NCI-H510A (cell line): ENCODE data around the gene RAVER1.
"Not testable (repeated sequence)": the region's sequence is repeated elsewhere in the genome, so short reads cannot be mapped to it uniquely, and the experiment has no call there.

ENCODE experiments used
- DNase-seq: peaks from one replicate; lab custom pipeline; 2025; lab: John Stamatoyannopoulos, UW

RAVER1 gene

DNA sequence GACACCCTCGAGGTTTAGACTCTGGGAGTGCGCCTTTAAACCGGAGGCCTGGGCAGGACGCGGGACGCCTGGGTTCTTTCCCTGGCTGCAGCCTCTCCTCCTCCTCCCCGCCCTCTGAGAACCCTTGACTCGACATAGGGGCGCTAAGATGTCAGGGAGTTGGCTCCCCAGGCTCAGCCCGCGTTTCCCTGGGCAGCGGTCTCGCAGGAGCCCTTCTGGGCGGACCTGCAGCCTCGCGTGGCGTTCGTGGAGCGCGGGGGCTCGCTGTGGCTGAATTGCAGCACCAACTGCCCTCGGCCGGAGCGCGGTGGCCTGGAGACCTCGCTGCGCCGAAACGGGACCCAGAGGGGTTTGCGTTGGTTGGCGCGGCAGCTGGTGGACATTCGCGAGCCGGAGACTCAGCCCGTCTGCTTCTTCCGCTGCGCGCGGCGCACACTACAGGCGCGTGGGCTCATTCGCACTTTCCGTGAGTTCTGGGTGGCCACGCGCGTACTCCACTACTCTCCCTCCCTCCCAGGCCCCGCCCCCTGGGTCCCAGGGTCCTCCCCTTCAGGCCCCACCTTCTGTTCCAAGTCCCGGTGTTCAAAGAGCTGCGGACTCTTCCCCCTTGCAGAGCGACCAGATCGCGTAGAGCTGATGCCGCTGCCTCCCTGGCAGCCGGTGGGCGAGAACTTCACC is 42.3 kb downstream of the RAVER1 start:
- no peak for DNase-seq

GRCh38 chr19:10290357-10290875 is 42.9 kb downstream of the RAVER1 start:
- no peak for DNase-seq

- no peak for DNase-seq
These were observed 43.4 kb downstream of the RAVER1 start, which contains the start of gene ICAM5 for GRCh38 chr19:10289836-10290356. ICAM5 (plus strand) TSS chr19:10289952; CDS start chr19:10290044, 92 bp downstream.

DNA sequence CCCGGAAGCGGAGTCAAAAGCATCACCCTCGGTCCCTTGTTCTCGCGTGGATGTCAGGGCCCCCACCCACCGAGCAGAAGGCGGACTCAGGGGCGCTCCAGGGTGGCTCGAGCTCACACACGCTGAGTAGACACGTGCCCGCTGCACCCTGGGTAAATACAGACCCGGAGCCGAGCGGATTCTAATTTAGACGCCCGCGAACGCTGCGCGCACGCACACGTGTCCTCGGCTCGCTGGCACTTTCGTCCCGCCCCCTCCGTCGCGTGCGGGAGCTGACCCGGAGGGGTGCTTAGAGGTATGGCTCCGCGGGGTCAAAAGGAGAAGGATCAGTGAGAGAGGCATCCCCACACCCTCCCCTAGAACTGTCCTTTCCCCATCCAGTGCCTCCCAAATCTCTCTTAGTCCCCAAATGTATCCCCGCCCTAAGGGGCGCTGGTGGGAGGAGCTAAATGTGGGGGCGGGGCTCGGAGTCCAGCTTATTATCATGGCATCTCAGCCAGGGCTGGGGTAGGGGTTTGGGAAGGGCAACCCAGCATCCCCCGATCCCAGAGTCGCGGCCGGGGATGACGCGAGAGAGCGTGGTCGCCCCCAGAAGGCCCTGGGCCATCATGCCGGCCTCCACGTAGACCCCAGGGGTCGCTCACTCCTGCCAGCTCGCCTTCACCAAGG is 44.0 kb downstream of the RAVER1 start:
- no peak for DNase-seq

- DNase-seq = no peak
These were observed 44.6 kb downstream of the RAVER1 start for GRCh38 chr19:10288662-10289166.

- no peak for DNase-seq
These were observed 46.3 kb downstream of the RAVER1 start, which contains the start of gene ICAM4 for GRCh38 chr19:10286803-10287737. ICAM4 (plus strand) TSS chr19:10286955; CDS start chr19:10287013, 58 bp downstream.

DNA sequence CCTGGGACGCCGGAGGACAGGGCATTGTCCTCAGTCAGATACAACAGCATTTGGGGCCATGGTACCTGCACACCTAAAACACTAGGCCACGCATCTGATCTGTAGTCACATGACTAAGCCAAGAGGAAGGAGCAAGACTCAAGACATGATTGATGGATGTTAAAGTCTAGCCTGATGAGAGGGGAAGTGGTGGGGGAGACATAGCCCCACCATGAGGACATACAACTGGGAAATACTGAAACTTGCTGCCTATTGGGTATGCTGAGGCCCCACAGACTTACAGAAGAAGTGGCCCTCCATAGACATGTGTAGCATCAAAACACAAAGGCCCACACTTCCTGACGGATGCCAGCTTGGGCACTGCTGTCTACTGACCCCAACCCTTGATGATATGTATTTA is 47.9 kb downstream of the RAVER1 start:
- no peak for DNase-seq

DNA sequence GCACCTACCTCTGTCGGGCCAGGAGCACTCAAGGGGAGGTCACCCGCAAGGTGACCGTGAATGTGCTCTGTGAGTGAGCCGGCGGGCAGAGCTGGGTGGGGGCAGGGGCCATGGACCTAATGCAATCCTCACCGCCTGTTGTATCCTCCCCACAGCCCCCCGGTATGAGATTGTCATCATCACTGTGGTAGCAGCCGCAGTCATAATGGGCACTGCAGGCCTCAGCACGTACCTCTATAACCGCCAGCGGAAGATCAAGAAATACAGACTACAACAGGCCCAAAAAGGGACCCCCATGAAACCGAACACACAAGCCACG is 48.4 kb downstream of the RAVER1 start:
- DNase-seq = no peak

DNA sequence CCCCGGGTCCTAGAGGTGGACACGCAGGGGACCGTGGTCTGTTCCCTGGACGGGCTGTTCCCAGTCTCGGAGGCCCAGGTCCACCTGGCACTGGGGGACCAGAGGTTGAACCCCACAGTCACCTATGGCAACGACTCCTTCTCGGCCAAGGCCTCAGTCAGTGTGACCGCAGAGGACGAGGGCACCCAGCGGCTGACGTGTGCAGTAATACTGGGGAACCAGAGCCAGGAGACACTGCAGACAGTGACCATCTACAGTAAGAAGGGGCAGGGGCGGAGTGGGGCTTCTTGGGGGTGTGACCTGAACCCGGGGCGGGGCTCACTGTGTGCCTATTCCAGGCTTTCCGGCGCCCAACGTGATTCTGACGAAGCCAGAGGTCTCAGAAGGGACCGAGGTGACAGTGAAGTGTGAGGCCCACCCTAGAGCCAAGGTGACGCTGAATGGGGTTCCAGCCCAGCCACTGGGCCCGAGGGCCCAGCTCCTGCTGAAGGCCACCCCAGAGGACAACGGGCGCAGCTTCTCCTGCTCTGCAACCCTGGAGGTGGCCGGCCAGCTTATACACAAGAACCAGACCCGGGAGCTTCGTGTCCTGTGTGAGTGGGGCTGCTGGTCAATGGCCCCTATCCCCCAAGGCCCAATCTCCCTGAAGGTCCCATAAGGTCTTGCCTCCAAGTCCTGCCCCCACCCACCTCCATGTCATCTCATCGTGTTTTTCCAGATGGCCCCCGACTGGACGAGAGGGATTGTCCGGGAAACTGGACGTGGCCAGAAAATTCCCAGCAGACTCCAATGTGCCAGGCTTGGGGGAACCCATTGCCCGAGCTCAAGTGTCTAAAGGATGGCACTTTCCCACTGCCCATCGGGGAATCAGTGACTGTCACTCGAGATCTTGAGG is 49.0 kb downstream of the RAVER1 start:
- DNase-seq = no peak

GRCh38 chr19:10283301-10284064 is 49.8 kb downstream of the RAVER1 start:
- no peak for DNase-seq

- not testable (repeated sequence) for DNase-seq
These were observed 51.3 kb downstream of the RAVER1 start for GRCh38 chr19:10282043-10282442.

DNA sequence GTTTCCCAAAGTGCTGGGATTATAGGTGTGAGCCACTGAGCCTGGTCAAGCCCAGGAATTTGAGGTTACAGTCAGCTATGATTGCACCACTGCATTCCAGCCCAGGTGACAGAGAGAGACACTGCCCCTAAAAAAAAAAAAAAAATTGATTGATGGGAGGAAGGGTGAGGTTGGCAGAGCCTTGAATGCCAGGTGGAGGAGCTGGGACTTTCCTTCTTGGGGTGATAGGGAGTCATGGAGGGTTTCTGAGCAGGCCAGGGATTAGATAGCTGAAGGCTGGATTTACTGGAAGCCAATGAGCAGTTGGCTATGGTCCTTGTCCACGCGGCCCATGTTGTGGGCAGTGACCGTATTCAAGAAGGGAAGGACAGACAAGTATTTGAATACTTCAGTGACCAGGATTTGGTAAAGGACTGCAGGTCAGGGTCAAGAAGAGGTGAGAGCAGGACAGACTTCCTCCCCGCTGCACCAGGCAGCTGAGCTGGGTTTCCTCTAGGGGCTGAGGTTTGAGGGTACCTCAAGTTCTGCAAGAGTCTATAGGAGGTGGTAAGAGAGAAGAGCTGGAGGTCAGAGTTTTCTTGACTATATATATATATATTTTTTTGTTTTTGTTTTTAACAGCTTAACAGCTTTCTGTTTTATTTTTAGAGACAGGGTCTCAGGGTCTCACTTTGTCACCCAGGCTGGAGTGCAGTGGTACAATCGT is 53.4 kb downstream of the RAVER1 start:
- no peak for DNase-seq

GRCh38 chr19:10278935-10279334 is 54.4 kb downstream of the RAVER1 start:
- DNase-seq = no peak

DNA sequence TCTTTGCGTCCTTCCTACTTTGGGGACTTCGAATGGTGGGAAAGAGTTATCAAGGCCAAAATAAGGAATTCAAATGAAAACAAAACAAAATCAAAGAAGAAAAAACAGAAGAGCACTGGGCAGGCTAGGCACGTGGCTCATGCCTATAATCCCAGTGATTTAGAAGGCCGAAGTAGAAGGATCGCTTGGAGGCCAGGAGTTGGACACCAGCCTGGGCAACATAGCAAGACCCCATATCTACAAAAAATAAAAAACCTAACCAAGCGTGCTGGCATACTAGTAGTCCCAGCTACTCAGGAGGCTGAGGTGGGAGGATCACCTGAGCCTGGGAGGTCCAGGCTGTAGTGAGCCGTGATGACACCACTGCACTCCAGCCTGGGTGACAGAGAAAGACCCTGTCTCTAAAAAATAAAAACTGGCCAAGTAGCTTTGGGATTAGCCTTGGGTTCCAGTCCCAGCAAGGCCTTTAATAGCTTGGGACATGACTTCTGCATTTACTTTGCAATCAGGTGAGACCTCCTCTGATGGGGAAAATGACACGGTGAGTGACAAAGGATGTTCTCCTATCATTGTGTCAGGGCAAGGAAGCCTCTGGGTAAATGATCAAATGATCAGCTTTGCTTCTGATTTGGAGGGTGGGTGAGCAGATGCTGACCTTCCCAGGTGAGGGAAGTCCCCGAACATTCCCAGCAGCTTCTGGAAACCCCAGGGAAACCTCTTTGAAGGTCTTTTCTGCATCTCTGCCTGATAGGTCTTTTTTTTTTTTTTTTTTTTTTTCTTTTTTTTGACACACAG is 55.3 kb downstream of the RAVER1 start:
- no peak for DNase-seq

DNA sequence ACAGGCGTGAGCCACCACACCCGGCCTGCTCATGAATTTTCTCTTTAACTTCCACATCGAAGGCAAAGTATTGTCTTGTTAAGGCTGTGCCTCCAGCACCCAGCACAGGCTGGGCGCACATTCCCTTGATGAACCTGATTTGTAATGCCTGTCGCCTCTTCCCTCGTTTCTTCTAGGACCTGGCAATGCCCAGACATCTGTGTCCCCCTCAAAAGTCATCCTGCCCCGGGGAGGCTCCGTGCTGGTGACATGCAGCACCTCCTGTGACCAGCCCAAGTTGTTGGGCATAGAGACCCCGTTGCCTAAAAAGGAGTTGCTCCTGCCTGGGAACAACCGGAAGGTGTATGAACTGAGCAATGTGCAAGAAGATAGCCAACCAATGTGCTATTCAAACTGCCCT is 58.7 kb downstream of the RAVER1 start:
- DNase-seq = no peak

- DNase-seq = no peak
These were observed 61.7 kb downstream of the RAVER1 start for GRCh38 chr19:10271543-10272086.

GRCh38 chr19:10270616-10271394 is 62.5 kb downstream of the RAVER1 start, which contains the start of gene ICAM1:
ICAM1 (plus strand) TSS chr19:10271120; CDS start chr19:10271160, 40 bp downstream.
- DNase-seq = no peak
